Cardiac septum (tissue), 1 donor: ENCODE data around the gene CCDC150. TPM values are rescaled to one million over a fixed set of nuclear protein-coding genes. Genes with fewer than 3 reads are reported as not detected.
A peak's percentile ranks its signal among the peaks of the same experiment; 100 is the strongest.

Experiments
- DNase-seq: peaks from one replicate; pipeline ENCODE4 v3.0.0-alpha.2; 2020; ENCODE audit warnings: low spot score
- intact Hi-C: fragments of 100-400 bp; cut with DNase I; formaldehyde crosslinking; loops from one replicate; pipeline ENCODE4 v1.14.0; 2022
- total RNA-seq: library from RNA; stranded (reverse); fragmentation: NEBNext Ultra II Directional; extraction: Animal tissue kit (Norgen Biotek cat#: 25700); gene quantifications from one replicate; pipeline ENCODE4 v1.2.1, GENCODE V29; 2021
- donor health status: DM: no; HTN: no; CAD: no.

Gene CCDC150
- total RNA-seq, 1 donor from 2014 or later = 1.5 TPM

DNA sequence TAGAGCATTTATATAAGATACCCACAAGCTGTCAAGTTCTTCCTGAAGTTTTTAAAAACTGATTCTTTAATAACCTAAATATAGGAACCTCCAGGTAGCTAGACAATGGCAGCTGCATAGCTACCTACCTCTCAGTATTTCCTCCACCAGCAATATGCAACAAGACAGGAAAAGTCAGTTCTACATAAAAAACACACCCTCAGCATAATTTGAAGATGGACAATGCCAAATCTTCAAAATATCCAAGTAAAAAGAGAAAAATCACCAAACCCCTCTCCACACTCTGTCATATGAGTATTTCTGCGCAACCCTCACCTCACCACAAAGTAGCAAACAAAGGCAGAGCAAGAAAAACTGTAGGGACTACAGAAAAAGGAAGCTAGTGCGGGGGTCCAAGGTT, 108.6 kb downstream of the CCDC150 start:
- DNase-seq = no peak
- intact Hi-C loops = no loop called here

DNA sequence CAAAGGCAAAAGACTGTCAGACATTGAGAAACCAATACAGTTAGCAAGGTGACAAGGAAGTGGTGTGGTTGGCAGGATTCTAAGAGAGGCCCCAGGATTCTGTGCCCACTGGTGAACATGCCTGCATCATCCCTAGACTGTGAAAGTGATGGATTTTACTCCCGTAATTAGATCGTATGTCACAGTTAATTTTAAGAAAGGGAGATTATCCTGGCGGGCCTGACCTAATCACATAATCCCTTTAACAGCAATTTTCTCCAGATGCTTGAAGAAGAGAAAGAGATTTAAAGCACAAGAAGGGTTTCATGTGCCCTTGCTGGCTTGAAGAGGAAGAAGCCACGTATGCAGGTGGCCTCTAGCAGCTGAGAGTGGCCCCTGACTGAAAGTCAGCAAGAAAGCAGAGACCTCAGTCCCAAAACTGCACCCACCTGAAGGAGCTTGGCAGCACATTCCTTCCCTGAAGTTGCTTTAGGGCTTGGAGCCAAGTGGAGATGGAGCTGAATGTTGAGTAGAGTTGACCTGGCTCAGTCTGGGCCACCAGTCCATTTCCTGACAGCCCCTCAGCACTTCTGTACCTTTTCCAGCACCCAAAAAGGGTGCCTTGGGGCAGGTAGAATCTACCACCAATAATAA, 110.9 kb downstream of the CCDC150 start:
- intact Hi-C loops = loop anchor here (10.0 kb wide), 1 partner anchor 456 kb away; no protein-coding TSS in a partner anchor
- no peak for DNase-seq

DNA sequence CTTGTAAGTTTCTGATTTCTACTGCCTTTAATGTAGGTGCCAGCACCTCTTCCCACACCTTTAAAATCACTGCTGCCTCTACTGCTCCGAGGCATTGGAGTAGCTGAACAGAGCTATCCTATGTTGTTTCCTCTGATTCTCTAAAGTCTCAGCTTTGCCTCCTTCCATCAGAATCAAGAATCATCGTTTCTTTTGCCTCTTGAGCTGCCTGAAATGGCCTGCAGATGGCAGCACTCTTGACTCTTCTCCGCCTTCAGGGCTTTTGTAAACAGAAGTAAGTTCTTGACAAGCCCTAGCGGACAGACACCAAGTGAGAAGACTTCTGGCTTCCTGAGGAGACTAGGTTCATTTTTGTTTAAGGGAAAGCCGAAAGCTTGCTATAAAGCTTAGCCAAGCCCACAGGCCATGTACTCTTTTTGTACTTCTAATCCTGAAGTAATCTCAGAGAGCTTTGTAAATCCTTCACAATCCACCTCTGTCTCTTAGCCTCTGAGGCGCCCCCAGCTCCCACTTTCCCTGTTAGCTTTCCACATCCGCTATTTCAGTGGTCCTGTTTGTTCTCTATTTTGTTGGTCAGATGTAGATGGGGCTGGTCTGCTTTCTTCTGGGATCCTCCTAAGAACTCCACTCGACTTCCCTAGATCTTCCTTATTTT, 111.6 kb downstream of the CCDC150 start:
- peak; percentile 78 for DNase-seq
- intact Hi-C loops = loop anchor here (10.0 kb wide), 1 partner anchor 456 kb away; no protein-coding TSS in a partner anchor

DNA sequence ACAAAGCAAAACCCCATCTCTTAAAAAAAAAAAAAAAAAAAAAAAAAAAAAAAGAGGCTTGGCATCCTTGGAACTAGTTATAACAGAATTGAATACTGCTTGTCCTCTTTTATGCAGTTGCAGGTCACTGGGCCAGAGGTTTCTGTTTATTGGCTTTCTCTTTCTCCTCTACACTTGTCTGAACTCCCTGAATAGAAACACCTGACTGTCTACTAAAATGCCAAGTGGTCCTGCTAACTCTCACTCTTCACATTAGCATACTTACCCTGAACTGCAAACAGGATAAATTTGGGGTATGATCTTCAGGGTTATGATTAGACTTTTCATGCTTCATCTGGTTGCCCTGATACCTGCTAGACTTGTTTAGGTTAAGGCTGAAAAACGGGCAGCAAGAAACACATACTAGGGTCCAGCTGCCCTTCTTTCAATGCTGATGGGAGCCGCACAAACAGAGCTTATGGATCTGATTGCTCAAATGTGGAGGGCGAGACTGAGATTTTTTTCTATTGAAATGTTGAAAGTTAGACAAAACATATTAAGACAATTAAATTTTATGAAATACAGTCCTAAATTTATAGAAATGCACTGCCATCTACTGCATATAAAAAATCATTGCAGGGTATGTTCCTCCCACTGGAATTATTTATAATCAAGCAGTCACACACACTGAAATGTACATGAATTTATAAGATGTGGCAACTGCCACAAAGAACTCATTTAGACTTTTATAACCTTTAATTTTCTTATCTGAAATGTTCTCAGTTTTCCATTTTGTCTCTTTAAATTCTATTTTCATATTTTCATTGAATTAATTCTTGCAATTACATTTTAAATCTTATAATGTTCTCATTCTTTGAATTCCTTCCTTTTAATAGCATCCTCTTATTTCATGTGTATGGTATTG, 119.2 kb downstream of the CCDC150 start:
- intact Hi-C loops = loop anchor here (5.0 to 10.0 kb wide), 2 partner anchors 464 to 681 kb away; no protein-coding TSS in a partner anchor
- DNase-seq = no peak

DNA sequence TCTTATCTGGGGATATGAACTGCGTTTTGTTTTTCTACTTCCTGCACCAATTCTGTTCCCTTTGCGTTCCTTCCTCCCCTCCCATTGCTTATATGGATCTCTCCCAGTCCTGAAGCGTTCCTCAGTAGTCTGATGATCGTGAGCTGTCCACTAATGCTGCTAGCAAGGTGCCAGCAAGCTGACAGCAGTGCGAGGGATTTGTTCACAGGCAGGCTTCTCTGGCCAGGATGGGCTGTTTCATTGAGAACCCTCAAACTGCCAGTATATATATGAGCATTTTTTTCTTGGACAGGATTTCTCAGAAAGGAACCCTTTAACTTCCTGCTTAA, 119.8 kb downstream of the CCDC150 start:
- no peak for DNase-seq
- intact Hi-C loops = loop anchor here (5.0 to 10.0 kb wide), 2 partner anchors 465 to 682 kb away; no protein-coding TSS in a partner anchor

DNA sequence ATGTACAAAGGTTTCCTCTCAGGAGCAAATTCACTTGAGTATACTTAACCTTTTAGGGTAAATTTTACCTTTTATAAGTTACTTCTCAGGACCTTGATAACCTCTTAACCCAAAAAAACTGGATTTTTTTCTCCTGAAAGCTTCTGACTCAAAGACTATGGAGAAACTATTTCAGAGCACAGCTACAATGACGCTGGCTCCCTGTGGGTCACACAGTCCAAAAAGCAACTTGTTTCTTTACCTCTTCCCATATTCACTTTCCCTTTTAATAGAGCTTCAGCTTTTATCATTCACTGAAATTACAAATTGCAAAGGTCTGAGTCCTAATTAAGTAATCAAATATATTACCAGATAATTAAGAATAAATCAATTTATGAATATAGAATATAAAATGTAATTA, 127.6 kb downstream of the CCDC150 start:
- intact Hi-C loops = no loop called here
- no peak for DNase-seq

Other genes with a start within 250 kb of the CCDC150 start
- gene HECW2, start 46.2 kb upstream of the CCDC150 start, total RNA-seq = 45.9 TPM
- 26.0 TPM for gene GTF3C3, start 160.0 kb downstream of the CCDC150 start, total RNA-seq
- not detected for gene C2orf66, start 169.6 kb downstream of the CCDC150 start, total RNA-seq